ENCODE measurements around the gene CYTH1. TPM values are rescaled to one million over a fixed set of nuclear protein-coding genes. Genes with fewer than 3 reads are reported as not detected.

The CYTH1 gene
- total and polyA plus RNA-seq, 10 of the 15 experiments (the other 5 are each of a cell fraction or from before 2014, with no cell fraction given): 6.6 to 188 (median 145) TPM

DNA sequence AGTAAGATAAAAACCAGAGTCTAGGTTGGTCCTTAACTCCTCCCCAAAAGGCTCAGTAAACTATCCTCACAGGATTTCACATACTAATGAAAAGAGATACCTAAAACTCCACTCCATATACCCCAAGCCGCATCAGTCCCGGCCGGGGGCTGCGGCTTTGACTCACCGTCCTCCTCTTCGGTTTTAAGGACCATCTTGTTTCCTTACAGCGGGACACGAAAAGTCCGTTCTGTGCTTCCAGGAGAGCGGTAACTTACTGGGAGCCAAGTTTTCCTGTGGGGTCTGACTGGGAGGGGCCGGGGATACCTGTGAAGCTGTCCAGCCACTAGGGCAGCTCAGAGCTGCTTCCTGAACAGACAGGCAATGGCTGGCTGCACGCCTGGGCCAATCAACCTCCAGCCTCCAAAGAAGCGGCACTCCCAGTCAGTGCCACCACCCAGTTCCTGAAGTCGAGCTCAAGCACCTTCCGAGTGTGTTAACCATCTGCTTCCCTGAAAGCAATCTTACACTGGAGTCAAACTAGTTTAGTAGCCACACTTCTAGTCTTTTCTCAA is 45.5 kb downstream of the CYTH1 start (continued):
- no peak for TF ChIP-seq CHD4 (IDR thresholded peaks at IDR 0.05)
- no peak for TF ChIP-seq SRF (IDR thresholded peaks at IDR 0.05; ENCODE audit: low read depth in 2 of 2, low read length in 2 of 2)
- TF ChIP-seq WRNIP1 (IDR thresholded peaks at IDR 0.05; ENCODE audit: borderline replicate concordance, low read depth, low read length): no peak
- TF ChIP-seq TARDBP (IDR thresholded peaks at IDR 0.05; ENCODE audit: borderline replicate concordance): no peak
- TF ChIP-seq CREB1 (IDR thresholded peaks at IDR 0.05; ENCODE audit: low read depth): 0 out of 2 replicates have a peak, but pooled peaks have one; percentile 2
- TF ChIP-seq PML (IDR thresholded peaks at IDR 0.05; ENCODE audit: low read length): no peak; the same call in none of the 2 replicates
- TF ChIP-seq, protein P1, sequence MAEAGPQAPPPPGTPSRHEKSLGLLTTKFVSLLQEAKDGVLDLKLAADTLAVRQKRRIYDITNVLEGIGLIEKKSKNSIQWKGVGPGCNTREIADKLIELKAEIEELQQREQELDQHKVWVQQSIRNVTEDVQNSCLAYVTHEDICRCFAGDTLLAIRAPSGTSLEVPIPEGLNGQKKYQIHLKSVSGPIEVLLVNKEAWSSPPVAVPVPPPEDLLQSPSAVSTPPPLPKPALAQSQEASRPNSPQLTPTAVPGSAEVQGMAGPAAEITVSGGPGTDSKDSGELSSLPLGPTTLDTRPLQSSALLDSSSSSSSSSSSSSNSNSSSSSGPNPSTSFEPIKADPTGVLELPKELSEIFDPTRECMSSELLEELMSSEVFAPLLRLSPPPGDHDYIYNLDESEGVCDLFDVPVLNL (IDR thresholded peaks at IDR 0.05; ENCODE audit: low read depth, low read length): no peak
- TF ChIP-seq BCL11A (IDR thresholded peaks at IDR 0.05; ENCODE audit: low read depth, low read length): no peak
- no peak for TF ChIP-seq KLF5 (IDR thresholded peaks at IDR 0.05; ENCODE audit: partially characterized antibody)
- TF ChIP-seq POLR2AphosphoS5 (IDR thresholded peaks at IDR 0.05; ENCODE audit: low read length): peak; percentile 77
- no peak for TF ChIP-seq BRCA1 (IDR thresholded peaks at IDR 0.05; ENCODE audit: low read depth, low read length)
- no peak for TF ChIP-seq RUNX3 (IDR thresholded peaks at IDR 0.05; ENCODE audit: low read length)
- TF ChIP-seq, protein P2, sequence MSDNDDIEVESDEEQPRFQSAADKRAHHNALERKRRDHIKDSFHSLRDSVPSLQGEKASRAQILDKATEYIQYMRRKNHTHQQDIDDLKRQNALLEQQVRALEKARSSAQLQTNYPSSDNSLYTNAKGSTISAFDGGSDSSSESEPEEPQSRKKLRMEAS (IDR thresholded peaks at IDR 0.05; ENCODE audit: low read depth, low read length): 0 out of 2 replicates have a peak, but pooled peaks have one; percentile 27
- no peak for TF ChIP-seq CHD2 (IDR thresholded peaks at IDR 0.05; ENCODE audit: borderline replicate concordance, low read depth, low read length)
- peak; percentile 86 for TF ChIP-seq NFYB (IDR thresholded peaks at IDR 0.05; ENCODE audit: insufficient read depth, low read depth, low read length)
- TF ChIP-seq, protein P3, sequence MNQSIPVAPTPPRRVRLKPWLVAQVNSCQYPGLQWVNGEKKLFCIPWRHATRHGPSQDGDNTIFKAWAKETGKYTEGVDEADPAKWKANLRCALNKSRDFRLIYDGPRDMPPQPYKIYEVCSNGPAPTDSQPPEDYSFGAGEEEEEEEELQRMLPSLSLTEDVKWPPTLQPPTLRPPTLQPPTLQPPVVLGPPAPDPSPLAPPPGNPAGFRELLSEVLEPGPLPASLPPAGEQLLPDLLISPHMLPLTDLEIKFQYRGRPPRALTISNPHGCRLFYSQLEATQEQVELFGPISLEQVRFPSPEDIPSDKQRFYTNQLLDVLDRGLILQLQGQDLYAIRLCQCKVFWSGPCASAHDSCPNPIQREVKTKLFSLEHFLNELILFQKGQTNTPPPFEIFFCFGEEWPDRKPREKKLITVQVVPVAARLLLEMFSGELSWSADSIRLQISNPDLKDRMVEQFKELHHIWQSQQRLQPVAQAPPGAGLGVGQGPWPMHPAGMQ (IDR thresholded peaks at IDR 0.05; ENCODE audit: borderline replicate concordance): no peak
- no peak for TF ChIP-seq CEBPB (IDR thresholded peaks at IDR 0.05; ENCODE audit: borderline replicate concordance in 1 of 2, low read depth in 2 of 2, low read length in 2 of 2)
- TF ChIP-seq TCF7 (IDR thresholded peaks at IDR 0.05; ENCODE audit: borderline replicate concordance): no peak
- TF ChIP-seq, protein P4, sequence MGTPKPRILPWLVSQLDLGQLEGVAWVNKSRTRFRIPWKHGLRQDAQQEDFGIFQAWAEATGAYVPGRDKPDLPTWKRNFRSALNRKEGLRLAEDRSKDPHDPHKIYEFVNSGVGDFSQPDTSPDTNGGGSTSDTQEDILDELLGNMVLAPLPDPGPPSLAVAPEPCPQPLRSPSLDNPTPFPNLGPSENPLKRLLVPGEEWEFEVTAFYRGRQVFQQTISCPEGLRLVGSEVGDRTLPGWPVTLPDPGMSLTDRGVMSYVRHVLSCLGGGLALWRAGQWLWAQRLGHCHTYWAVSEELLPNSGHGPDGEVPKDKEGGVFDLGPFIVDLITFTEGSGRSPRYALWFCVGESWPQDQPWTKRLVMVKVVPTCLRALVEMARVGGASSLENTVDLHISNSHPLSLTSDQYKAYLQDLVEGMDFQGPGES (IDR thresholded peaks at IDR 0.05): no peak
- TF ChIP-seq, protein P5, sequence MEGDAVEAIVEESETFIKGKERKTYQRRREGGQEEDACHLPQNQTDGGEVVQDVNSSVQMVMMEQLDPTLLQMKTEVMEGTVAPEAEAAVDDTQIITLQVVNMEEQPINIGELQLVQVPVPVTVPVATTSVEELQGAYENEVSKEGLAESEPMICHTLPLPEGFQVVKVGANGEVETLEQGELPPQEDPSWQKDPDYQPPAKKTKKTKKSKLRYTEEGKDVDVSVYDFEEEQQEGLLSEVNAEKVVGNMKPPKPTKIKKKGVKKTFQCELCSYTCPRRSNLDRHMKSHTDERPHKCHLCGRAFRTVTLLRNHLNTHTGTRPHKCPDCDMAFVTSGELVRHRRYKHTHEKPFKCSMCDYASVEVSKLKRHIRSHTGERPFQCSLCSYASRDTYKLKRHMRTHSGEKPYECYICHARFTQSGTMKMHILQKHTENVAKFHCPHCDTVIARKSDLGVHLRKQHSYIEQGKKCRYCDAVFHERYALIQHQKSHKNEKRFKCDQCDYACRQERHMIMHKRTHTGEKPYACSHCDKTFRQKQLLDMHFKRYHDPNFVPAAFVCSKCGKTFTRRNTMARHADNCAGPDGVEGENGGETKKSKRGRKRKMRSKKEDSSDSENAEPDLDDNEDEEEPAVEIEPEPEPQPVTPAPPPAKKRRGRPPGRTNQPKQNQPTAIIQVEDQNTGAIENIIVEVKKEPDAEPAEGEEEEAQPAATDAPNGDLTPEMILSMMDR (IDR thresholded peaks at IDR 0.05 in 2 of 3, conservative IDR thresholded peaks at IDR 0.05 in 1 of 3; ENCODE audit: control insufficient read depth in 2 of 3, extremely low read depth in 1 of 3, insufficient read depth in 1 of 3, low read depth in 3 of 3, low read length in 3 of 3): peak in 2 of 3 experiments; percentile 12 to 23; a peak in 2 of 6 replicates
- no peak for TF ChIP-seq HCFC1 (IDR thresholded peaks at IDR 0.05; ENCODE audit: low read length)
- TF ChIP-seq, protein P6, sequence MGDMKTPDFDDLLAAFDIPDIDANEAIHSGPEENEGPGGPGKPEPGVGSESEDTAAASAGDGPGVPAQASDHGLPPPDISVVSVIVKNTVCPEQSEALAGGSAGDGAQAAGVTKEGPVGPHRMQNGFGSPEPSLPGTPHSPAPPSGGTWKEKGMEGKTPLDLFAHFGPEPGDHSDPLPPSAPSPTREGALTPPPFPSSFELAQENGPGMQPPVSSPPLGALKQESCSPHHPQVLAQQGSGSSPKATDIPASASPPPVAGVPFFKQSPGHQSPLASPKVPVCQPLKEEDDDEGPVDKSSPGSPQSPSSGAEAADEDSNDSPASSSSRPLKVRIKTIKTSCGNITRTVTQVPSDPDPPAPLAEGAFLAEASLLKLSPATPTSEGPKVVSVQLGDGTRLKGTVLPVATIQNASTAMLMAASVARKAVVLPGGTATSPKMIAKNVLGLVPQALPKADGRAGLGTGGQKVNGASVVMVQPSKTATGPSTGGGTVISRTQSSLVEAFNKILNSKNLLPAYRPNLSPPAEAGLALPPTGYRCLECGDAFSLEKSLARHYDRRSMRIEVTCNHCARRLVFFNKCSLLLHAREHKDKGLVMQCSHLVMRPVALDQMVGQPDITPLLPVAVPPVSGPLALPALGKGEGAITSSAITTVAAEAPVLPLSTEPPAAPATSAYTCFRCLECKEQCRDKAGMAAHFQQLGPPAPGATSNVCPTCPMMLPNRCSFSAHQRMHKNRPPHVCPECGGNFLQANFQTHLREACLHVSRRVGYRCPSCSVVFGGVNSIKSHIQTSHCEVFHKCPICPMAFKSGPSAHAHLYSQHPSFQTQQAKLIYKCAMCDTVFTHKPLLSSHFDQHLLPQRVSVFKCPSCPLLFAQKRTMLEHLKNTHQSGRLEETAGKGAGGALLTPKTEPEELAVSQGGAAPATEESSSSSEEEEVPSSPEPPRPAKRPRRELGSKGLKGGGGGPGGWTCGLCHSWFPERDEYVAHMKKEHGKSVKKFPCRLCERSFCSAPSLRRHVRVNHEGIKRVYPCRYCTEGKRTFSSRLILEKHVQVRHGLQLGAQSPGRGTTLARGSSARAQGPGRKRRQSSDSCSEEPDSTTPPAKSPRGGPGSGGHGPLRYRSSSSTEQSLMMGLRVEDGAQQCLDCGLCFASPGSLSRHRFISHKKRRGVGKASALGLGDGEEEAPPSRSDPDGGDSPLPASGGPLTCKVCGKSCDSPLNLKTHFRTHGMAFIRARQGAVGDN (IDR thresholded peaks at IDR 0.05): 0 out of 2 replicates have a peak, but pooled peaks have one; percentile 17

All from GM12878 (cell line).